GM19467 (cell line): ENCODE measurements around the gene TMED10.
"Not testable (repeated sequence)": the region's sequence is repeated elsewhere in the genome, so short reads cannot be mapped to it uniquely, and the experiment has no call there.

Source experiments
- ATAC-seq: cut with Tn5 transposase; IDR thresholded peaks from one replicate; pipeline ENCODE4 v1.9.1; 2021; ENCODE audit warnings: mild to moderate bottlenecking, moderate library complexity; ENCODE audit not compliant: unreplicated experiment

TMED10 gene

DNA sequence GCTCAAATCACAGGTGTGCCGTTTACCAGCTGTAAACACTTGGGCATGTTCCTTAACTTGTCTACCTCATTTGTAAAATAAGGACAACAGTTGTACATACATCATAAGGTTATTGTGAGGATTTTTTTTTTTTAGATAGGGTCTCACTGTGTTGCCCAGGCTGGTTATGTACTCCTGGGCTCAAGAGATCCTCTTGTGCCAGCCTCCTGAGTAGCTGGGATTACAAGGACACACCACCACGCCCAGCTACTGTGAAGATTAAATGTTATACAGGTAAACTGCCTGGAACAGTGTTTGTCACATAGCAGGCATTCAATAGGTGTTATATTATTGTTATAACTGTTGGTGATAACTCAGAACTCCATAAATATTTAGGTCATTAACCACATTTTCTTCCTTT is 12.7 kb downstream of the TMED10 start:
- ATAC-seq = no peak

DNA sequence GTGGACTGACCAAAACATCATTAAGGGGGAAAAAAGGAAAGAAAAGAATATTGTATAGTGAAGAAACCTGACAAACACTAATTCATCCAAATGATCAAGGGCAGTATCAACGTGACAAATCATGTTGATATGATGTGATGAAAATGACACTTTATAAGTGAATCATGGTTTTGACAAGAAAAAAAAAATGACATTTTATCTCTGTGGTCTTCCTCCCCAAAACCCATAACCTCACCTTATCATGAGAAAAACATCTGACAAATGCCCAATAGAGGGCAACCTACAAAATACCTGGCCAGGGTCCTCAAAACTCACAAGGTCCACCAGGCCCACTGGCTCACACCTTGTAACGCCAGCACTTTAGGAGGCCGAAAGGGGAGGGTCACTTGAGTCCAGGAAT is 13.8 kb downstream of the TMED10 start:
- no peak for ATAC-seq

DNA sequence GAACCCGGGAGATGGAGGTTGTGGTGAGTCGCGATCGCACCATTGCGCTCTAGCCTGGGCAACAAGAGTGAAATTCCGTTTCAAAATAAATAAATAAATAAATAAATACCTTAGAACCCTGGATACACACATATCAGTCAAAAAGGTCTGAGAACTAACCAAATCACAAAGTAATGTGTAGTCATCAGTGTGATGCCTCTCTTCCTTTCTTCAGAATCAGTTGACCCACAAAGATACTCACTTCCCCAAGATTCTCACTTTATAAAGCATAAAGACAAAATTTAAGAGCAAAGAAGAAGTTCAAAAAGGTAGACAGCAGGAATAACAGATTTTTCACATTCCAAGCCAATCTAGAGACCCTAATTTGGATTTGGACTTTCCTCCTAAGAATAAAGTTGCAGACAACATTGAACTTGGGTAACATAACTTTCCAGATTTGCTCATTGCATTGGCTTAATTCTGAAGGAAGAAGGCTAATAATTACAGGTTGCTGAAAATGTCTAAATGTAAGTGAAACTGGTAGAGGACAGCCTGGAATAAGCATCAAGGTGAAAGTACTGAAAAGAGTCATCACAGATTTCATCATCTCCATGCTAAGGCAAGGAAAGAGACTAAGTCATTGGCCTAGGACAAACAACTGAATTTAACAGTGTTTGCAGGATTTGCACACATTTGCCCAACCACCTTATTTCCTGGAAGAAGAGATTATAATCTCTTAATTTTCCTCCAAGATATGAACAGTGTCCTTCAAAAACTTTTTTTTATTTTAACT is 17.4 kb downstream of the TMED10 start:
- no peak for ATAC-seq

DNA sequence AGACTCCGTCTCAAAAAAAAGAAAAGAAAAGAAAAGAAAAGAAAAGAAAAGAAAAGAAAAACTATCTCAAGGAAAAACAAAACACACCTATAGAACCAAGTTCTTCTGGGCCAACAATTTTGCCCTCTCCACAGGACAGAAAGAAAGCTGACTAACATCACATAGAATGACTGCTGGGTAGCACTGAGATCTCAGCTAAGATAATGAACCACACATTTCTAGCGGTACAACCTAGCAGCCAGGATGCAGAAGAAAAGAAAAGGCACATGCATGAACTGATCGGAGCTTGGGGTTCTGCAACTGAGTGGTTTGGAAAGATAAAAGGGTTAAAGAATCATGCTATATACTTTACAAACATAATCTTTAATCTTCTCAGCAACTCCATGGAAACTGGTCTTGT is 19.5 kb downstream of the TMED10 start:
- no peak for ATAC-seq

DNA sequence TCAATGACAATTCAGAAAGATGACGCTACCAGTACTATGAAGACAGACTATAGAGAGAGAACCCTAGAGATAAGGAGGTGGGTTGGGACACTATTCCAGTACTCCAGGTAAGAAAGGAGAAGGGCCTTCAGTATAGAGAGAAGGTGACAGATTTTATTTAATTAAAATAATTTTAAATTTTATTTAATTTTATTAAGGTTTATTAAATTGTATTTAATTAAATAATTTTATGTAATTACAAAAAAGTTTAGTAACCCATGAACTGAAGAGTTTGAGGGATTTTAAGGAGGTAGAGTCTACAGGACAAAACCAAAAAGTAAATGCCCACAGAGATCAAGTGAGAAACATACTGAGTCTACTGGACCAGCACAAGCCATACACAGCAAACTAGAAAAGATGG is 20.3 kb downstream of the TMED10 start:
- ATAC-seq = no peak

DNA sequence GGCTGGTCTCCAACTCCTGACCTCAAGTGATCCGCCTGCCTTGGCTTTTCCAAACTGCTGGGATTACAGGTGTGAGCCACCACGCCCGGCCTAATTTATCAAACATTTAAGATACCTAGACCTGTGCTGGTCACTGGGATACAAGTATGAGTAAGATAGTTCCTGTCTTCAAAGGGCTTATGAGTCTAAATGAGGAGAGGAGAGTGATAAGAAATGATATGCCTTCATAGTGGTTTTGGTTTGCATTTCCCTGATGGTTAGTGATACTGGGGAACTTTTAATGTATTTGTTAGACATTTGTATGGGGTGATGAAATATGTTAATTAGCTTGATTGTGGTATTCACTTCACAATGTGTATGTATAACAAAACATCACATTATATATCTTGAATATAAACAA is 21.2 kb downstream of the TMED10 start:
- no peak for ATAC-seq

DNA sequence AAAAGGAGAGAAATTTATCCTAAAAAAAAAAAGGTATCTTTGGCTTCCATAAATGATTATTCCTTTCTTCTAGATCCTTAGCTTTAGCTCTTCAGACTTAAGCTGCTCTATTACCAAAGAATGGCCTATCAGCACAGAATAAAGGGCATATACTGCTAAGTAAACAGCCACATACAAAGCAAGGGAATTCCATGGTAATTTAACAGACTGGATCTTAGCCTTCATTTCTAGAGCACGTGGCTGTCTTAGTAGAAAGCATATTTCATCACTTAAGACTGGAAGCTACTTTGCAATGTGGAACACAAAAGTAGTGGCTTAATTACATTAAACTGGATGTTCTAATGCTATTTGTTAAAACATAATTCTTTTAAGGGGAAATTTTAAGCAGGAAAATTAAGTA is 23.1 kb downstream of the TMED10 start:
- ATAC-seq = no peak

DNA sequence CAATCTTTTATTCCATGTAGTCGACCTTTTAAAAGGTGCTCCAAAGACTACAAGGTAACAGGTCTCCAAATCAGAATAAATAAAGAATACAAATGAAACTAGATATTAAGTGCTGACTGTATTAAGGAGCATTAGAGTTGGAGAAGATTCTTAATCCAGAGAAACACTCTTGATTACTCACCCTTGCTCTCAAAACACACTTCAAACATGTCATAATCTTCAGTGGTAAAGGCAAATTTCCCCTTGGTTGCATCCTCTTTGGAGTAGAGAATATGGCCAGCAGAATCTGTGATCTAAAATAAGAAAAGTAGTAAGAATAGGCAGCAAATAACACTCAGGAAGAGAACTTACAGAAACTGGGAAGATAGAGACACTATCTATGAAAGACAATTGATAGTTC is 24.6 kb downstream of the TMED10 start:
- ATAC-seq = no peak

DNA sequence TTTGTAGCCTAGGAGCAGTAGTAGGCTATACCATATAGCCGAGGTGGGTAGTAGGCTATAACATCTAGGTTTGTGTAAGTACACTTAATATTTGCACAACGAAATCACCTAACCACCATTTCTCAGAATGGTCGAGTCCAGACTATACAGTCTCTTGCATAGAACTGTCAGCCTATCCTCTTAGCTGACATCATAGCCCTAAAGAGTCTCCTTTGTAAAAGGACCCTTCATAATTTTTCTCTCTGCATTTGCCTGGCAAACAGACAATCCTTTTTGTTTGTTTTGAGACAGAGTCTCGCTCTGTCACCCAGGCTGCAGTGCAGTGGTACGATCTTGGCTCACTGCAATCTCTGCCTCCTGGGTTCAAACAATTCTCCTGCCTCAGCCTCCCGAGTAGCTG is 25.8 kb downstream of the TMED10 start:
- ATAC-seq = not testable (repeated sequence)

DNA sequence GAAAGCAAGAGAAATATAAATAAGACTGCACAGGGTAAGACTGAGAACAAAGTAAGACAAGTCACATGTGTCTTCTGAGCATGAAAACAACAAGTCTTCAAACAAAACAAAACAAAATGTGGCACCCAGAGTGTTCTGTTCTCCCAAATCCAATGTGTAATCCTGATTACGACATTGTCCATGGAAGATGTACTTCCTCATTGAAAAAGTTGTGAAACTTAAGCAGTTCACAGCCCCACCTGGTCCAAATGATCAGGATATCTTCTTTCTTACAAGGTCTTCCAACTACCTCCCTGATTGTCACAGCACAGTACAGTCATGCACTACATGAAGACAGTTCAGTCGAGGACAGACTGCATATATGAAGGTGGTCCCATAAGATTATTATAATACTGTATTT is 26.3 kb downstream of the TMED10 start:
- no peak for ATAC-seq

DNA sequence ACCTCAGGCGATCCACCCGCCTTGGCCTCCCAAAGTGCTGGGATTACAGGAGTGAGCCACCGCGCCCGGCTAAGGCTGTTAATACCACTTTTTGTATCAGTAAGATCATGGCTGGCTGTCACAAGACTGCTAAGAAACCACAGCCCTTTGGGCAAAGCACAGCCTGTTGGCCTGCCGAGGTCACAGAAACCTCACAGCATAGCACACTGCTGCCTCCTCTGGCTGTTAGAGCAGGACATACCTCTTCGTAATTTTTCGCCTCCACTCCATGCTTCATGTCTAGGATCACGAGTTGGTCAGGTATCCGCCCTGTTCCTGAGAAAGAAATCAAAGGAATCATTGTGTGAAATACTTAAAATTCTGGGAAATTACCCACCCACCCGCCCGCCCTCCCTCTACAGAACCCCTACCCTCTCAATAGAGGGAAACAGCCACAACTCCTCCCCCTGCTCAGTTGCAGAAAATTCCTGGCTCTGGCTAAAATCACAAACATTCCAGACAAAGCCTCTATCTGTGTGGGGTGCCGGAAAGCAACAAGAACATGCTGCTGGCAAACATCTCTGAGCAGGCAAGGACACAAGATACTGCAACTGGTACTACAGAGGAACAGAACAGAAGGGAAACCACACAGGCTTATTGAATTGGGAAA is 28.9 kb downstream of the TMED10 start:
- ATAC-seq = no peak

DNA sequence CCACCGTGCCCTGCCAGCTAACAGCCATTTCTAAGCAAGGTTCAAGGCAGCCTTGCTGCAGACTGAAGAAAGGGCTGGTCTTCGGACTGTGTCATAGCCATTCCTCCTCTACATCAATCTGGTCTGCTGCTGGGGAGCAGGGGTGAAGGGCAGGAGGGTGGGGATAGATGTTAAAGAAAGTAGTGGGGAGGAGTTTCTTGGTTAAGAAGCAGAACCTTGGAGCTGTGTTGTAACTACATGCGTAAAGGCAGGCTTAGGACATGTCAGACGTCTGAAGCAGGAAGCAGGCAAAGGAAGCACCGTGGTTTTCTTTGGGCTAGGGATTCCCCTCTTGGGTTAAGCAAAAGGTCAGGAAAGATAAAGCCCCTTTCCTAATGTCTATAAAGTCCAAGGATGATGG is 31.5 kb downstream of the TMED10 start:
- ATAC-seq = no peak

DNA sequence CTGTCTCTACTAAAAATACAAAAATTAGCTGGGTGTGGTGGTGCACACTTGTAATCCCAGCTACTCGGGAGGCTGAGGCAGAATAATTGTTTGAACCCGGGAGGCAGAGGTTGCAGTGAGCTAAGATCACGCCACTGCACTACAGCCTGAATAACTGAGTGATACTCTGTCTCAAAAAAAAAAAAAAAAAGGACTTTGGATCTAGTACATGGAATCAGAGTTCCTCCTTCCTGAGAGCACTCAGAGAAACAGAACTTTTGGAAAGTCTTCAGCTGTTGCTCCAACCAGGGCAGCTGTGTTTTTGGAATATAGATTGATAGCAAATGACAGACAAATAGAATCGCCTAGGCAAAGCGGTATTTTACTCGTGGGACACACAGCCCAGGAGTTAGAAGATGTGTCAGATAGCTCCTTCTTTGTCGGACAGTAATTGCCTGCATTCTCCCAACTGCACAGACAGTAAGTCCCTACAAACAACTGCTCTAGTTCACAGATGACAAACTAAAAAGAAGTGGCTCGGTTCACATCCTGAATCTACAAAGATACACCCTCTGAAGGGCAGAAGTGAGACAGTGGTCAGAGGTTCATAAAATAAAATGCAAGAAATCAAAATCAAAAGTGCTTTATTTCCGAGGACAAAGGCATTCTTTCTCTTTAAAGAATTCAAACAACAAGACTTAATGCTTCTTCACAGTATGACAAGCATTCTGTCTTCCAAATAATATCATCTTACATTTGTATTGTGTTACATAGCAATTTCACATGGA is 32.5 kb downstream of the TMED10 start:
- ATAC-seq = no peak

DNA sequence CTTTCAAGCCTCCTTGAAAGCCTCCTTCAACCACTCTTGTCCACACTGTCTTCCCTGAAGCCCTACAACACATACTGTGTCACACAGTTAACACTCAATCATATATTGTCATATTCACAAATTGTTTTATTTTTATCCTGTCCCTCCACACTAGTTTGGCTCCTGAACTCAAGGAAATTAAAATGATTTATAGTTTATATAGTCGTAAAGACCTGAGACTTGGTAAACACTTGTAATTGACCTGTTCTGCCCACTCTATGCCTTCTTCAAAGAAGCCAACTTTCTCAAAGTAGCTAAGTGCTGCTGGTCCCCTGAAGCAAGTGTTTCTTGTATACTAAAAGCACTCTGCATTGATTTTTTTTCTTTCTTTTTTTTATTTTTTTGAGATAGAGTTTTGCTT is 33.9 kb downstream of the TMED10 start:
- no peak for ATAC-seq

DNA sequence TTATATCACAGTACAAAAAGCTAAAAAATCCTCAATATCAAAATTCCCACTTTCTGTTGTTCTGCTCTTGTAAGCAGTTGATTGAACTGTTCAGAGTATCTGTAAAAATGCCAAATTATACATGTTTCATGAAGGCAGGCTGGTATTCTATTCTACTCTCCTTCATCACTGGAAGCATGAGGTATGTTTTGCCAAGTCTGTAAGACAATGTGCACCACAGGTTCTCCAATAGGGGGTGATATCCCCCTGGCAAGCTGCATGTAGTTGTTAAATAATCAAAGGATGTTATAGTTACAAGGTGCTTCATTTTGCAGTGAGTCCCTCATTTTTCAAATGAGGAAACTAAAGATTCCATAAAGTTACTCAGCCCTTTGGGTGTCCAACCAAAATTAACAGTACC is 34.4 kb downstream of the TMED10 start:
- ATAC-seq = no peak

DNA sequence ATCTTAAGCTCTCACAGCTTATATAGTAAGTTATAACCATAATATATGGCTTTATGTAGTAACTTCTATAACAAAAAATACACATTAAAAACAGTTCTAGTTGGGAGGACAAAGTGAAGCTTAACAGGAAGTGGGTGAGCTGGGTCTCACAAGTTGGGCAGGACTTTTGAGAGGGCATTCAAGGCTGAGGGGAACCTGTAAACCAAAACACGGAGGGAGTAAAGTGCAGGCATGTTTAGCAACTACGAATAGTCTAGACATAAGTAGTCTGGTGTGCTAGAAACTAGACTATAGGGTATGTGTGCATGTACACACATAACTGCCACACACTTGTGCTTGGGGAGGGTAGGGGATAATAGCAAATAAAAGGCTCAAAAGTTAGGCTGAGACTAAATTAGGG is 35.4 kb downstream of the TMED10 start:
- no peak for ATAC-seq

DNA sequence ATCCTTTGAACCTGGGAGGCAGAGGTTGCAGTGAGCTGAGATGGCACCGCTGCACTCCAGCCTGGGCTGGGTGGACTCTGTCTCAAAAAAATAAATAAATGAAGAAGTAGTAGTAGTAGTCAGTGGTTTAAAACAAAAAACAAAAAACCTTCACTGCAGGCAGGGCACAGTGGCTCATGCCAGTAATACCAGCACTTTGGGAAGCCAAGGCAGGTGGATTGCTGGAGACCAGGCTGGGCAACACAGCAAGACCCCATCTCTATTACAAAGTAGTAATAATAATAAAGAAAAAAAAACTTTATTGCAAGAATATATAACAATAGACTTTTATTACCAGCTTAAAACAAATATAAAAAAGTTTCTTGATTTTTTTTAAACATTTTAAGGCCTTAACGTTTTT is 35.8 kb downstream of the TMED10 start:
- ATAC-seq = no peak

DNA sequence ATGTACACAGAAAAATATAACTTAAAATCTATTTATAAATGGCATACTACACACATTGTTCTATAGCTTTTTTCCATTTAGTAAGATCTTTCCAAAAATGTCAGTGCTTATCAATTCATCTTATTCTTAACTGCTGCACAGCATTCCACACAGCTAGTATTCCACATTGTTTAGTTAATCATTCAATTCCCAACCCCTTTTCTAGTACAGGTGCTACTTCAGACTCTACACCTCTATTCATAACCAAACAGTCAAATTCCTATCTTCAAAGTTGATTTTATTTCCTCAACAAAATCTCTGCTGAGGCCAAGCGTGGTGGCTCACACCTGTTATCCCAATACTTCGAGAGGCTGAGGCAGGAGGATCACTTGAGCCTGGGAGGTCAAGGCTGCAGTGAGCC is 37.2 kb downstream of the TMED10 start:
- ATAC-seq = no peak

DNA sequence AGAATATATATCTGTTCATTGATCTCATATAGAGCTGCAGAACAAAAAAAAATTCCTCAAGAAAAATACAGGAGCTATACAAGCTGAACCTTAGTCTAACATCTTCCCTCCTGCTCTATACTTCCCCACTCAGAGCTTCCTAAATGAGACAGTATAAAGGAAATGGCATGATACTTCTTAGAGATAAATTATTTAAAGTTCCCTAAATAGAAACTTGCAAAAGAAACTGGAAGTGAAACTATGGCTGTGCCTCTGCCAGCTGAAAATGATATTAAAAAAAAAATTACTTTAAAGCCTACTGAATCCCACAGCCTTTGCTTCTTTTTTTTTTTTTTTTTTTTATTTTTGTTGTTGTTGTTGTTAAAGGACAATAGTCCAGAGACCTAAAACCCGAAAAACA is 37.9 kb downstream of the TMED10 start:
- ATAC-seq = no peak

DNA sequence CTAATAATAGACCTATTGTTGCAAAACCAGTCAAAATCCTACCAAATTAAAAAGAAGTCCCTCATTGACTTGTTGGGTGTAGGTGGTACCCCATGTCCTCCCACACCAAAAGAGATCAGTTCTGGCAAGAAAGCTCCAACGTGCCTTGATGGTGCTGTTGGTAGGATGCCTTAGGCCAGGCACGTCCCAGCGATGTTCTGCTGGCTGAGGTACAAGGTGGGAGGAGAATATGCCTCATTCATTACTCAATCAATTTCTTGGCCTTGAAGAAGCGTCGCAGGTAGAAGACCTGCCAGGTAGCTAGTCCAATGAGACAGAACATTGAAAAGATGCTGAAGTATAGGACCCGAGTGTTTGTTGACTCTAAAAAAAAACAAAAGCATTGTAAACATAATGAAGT is 41.8 kb downstream of the TMED10 start:
- ATAC-seq = no peak

DNA sequence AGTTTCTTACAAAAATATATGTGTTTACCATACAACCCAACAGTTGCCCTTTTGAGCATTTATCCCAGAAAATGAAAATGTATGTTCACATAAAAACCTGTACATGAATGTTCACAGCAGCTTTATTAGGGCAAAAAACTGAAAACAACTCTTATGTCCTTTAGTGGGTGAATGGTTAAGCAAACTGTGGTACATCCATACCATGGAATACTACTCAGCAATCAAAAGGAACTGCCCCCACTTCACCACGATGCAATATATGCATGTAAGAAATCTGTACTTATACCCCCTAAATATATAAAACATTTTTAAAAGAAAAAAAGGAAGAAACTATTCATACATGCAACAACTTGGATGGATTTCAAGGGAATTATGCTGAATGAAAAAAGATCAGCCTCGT is 42.8 kb downstream of the TMED10 start:
- no peak for ATAC-seq
